OCI-LY3 (cell line): ENCODE data around the gene DOCK4.

Source experiments
- CTCF ChIP-seq: fragments of 200-600, 300-600 bp; sonication (generic); IDR thresholded peaks from 2 replicates; pipeline ENCODE4 v1.5.1; 2014; ENCODE audit warnings: antibody characterized with exemption, low read length, low read depth
- EZH2phosphoT487 ChIP-seq: fragments of 200-600 bp; shearing (Covaris generic); IDR thresholded peaks from 2 replicates; pipeline ENCODE4 v1.6.1; 2018; ENCODE audit warnings: antibody characterized with exemption, mixed run types, low read depth

- TF ChIP-seq CTCF (no peak), EZH2phosphoT487 (no peak)
Observed at GRCh38 chr7:112215787-112216186, 9.6 kb upstream of the DOCK4 start.
